GM10847 (cell line): ENCODE data around the gene MAD1L1.

Experiments
- POLR2A ChIP-seq: IDR thresholded peaks from 2 replicates; pipeline ENCODE4 v1.6.1; 2011; ENCODE audit not compliant: insufficient read length; ENCODE audit errors: extremely low read depth

Gene MAD1L1

DNA sequence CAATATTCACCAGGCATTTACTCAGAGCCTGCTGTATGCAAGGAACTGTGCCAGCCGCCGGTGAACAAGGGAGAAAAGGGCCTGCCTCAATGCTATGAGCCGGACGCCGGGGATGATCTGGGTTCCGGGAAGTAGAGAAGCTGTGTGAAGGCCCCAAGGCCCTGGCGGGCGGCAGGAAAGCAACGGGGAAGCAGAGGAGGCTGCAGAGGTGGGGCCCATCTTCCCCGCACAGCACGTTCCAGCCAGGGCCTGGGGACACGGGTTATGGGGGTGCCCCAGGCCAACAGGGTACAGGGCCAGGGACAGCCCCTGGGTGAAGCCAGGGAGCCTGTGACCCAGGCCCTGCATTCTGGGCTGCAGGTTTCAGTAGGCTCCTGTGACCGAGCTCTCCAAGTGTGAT, 179.3 kb downstream of the MAD1L1 start:
- no peak for TF ChIP-seq POLR2A

DNA sequence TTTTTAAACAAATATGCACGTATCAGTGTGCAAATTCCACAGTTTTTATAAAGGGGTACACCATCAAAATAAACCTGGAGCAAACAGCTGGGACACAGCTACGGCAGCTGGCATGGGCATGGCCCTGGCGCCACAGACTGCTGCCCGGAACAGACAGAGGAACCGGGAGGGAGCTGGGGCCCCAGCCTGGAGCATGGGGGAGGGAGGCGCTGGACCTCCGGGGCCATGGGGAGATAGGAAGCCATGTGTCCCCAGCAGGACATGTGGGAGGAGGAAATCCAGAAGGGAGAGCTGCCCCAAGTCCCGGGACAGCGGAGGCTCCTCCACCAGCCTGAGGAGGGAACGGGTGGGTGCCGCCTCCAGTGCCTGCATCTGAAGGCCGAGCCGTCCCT, 180.1 kb downstream of the MAD1L1 start:
- TF ChIP-seq POLR2A: no peak

DNA sequence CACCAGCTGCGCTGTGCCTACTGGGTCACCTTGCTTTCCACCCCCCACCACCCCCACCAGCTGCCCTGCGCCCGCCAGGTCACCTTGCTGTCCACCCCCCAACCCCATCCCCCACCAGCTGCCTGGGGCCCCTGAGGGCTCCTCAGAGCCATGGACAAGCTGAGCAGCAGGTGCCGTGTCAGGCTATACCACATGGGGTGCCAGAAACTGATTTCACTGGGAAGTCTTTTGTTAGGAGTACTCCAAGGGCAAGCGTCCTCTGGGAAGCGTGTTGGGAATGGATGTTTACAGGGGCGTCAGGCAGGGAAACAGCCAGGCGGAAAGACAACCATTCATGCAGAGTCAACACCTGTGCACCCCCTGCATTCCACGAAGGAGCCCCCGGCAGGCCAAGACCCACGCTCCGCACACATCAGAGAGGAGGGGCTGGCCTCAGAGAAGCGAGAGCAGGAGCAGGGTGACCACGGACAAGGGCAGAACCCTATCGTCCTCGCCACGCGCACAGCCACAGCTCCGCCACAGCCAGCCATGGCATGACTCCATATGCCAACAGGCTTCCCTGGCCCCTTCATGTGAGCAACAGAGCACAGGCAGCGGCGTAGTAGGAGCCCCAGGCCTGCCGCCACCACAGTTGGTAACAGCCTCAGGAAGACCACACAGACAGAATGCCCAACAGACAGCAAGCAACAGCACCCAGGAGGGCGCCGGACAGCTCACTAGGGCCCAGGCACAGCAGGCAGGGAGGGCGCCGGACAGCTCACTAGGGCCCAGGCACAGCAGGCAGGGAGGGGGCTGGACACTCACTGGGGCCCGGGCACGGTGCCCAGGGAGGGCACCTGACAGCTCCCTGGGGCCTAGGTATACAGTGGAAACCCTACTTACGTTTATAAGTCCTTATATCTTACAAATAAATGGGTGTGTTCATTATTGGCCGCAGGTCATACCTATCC, 180.8 kb downstream of the MAD1L1 start:
- TF ChIP-seq POLR2A: no peak

DNA sequence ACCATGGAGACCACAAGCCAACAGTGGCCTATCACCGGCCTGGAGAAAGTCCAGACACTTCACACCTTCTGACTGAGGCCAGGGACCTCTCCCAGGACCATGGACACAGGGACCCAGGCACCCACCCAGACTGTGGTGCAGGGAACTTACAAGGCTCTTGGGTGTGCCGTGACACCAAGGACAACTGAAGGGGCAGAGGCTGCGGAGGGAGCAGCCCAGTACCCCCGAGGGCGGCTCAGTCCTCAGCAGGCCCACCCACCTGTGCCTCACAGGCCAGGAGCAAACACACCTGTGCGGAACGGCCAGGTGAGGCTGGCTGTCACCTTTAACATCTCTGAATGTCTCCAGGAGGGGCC, 182.3 kb downstream of the MAD1L1 start:
- TF ChIP-seq POLR2A: no peak

DNA sequence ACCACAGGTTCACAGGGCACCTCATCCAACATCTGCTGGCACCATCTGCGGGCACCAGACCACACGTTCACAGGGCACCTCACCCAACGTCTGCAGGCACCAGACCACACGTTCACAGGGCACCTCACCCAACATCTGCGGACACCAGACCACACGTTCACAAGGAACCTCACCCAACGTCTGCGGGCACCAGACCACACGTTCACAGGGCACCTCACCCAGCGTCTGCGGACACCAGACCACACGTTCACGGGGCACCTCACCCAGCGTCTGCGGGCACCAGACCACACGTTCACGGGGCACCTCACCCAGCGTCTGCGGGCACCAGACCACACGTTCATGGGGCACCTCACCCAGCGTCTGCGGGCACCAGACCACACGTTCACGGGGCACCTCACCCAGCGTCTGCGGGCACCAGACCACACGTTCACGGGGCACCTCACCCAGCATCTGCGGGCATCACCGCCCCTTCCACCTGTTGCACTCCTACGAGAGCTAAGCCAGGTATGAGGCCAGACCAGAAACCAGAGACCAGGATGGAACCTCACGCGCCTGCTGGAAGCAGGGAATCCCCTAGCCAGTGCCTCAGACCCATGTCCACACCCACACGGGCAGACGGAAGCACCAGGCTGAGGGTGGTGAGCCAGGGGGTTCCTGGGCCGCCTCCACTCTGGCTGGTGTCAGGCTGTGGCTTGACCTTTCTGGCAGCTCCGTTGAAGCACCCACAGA, 182.8 kb downstream of the MAD1L1 start:
- TF ChIP-seq POLR2A: no peak

DNA sequence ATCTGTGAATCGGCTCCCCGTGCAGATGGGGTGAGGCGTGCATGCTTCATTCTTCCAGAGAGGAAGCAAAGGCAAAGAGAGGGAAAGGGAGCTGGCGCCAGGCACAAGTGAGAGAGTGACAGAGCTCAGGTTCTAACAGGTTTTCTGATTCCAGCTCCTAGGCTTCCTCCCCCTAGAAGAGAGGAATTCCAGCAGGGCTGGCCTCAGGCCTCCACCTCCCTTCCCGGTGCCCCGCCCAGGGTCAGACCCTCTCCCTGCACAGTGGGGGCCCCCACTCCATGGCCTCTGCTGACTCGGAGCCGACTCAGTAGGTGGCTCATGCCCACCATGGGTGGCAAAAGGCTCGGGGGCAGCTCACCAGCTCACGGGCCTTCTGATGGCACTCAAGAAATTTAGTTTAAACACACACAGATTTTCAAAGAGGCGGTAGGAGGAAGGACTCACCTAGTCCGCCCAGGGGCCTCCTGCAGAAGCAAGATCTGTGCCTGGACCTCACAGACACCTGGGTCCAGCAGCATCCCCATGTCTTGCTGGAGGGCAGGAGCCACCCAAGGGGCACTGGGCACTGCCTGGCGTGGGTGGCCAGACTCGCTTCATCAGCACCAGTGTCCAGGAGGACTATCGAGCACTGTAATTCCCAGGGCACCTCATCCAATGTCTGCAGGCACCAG, 183.5 kb downstream of the MAD1L1 start:
- no peak for TF ChIP-seq POLR2A

DNA sequence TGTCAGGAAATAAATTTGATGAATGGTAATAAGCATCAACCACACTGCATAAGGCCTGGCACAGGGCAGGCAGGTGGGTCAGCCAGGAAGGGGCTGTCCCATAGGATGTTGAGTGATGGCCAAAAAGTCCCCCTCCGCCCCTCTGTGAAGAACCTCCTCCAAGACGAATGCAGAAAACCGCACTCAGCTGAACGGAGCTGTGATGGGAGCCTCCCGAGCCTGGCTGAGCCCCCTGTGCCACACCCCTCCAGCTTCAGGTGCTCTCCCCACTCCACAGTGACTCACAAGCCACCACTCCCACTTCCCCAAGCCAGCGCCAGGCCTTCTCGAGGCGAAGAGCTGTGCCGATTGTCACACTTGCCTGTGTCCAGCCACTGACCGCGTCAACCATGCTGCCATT, 184.2 kb downstream of the MAD1L1 start:
- no peak for TF ChIP-seq POLR2A

DNA sequence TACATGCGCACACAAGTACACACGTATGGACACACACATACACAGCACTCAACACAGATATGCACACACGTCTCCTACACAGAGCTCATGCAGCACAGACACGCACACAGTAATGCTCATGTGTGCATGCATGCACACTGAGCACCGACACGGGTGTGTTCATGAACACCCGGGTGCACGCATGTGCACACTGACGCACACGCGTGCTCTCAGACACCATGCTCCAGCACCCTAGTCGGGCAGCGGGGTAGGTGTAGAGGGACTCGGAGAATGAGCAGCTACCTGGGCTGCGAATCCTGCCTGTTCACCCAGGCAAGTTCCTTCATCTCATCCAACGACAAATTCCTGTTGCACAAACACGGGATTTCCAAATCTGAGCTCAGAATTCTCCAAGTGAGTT, 184.7 kb downstream of the MAD1L1 start:
- TF ChIP-seq POLR2A: no peak

DNA sequence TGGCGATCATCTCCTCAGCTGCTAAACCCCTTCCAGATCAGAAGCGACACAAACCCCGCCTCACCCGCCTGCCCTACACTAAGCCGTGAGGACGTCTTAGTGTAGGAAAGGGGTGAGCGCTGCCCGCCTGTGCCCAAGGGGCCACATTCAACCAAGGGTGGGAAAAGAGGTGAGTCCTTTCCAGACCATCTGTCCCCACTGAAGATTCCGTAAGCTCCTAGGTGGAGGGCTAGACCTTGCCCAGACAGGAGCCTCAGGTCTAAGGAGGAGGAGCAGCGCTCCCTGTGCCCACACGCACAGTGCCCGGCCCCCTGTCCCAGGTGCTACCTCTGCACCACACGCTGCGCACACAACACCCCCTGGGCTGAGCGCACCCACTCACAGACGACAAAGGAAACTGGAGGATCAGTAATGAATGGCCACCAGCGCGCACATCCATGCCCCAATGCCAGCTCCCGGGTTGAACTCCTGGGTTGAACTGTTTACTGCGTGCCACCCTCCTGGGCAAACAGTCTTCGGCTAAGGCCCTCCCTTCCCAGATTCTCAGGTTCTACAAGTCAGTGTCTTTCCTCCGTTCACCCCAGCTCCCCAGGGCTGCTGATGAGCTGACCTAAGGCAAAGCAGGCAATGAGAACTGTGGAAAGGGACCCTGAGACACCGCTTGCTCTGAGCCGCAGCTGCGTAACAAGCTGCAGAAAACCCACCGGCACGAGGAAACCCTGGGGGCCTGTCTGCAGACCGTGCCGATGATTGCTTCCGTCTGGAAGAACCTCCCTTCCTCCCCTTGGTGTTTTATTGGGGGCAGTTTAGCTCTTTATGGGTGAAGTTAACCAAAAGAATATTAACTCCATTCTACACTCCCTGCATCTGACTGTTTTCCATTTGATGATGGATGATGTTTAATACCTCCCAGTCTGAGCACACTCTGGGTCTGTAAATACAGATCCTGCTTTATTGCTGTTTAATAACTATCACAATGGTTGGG, 185.9 kb downstream of the MAD1L1 start:
- no peak for TF ChIP-seq POLR2A

DNA sequence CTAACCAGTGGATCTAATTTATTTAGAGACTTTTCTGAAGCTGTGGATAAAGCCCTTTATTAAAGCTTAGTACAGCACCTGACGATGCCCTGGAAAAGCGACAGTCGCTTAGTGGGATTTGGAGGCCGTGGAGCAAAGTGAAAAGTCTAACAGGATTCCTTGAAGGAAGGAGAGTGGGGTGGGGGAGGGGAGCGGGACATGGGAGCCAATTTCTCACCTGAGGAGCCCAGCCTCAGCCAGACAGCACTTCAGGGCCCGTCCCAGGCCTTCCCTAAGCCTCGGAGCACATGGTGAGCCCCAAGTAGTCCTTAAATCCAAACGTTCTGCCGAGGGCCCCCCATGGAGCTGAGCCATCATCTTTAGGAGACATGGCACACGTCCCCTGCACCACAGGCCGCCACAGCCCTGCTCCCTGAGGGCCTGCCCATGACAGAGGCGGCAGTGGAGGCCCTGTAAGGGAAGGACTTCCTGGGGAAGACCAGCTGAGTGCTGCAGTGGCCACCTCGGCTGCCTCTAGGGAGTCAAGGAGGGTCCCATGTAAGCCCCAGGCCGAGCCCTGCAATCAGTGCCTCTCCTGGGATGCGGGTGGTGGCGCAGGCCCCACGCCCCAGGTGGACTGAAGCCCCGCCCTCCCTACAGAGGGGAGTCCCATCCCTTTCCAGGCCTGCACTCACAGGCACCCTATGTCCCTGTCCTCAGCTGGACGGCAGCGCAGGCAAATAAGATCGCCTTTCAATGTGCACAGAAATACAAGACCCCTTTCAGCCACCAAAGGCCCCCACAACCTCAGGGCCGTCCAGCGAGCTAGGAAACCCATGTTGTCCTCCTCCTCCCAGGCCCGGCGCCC, 187.0 kb downstream of the MAD1L1 start:
- no peak for TF ChIP-seq POLR2A

DNA sequence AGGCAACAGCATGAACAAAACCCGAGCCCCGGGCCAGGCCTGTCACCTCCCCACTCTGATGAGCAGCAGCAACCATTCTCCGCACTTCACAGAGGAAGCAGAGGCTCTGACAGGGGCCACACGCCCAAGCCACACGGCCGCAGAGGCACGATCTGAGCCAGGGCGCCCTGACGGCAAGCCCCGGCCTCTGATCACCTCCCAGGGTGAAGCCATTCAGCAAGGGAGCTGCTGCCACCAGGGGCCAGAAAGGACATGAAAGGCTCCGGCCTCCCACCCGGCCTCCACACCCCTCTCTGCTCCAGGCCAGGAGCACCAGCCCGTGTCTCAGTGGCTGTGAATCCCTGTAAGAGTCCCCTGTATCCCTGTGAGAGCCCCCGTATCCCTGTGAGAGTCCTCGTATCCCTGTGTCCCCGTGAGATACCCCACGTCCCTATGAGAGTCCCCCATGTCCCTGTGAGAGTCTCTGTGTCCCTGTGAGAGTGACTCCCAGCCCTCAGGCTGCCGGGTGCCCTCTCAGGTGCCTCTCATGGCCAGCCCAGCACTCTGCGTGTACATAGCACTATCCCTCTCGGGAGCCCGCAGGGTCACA, 187.8 kb downstream of the MAD1L1 start:
- TF ChIP-seq POLR2A: no peak

DNA sequence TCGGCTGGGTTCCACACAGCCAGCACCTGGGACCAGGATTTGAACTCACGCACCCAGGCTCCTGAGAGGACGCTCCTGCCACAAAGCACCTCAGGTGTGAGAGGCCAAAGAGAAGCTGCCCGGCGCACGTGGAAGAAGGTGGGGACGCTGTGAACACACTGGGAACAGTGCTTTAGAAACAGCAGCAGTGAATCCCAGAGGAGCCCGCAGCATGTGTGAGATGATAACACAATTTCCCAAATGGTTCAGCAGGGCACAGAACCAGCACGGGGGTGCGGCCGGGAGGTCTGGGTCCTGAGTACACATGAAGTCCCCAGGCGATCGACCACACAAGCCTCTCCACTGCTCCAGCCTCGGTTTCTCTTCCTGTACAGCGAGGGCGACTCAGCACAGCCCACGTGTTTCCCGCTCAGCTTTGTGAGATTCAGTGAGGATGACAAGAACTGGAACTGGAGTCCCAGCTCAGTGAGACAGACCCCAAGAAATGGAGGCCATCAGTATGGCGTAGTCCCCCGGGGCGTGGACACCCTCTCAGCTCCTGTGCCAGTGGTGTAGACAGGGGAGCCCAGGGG, 188.3 kb downstream of the MAD1L1 start:
- no peak for TF ChIP-seq POLR2A
